ENCODE results near the gene TMEM42.

- TF ChIP-seq CTCF (IDR thresholded peaks at IDR 0.05) (no peak), POLR2A (IDR thresholded peaks at IDR 0.05) (no peak)
These were observed 25.4 kb downstream of the TMEM42 start for GRCh38 chr3:44887101-44887500.

All from tibial nerve (tissue), 3 donors.